Measurements from ENCODE around the gene SIGLEC12.
"Not testable (repeated sequence)": the region's sequence is repeated elsewhere in the genome, so short reads cannot be mapped to it uniquely, and the experiment has no call there.

SIGLEC12 gene

DNA sequence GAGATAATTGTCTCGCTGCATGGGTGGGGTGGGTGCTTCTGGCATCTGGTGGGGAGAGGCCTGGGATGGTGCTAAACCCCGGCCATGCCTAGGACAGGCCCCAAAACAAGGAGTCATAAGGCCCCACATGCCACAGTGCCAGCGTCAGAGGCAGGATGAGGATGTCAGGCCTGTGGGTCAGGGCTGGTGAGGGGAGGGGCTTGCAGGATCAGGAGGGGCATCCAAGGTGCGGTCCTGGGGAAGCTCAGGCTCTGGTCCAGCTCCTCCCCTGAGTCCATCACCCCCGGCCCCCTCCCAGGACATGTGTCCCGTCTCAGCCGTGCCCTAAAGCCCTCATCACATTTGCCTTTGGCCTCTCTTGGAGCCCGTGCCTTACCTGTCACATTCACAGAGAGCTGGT, 669 bp downstream of the SIGLEC12 start:
- DNase-seq (ENCODE audit: low read depth); H3K27me3 ChIP-seq (replicated peaks; ENCODE audit: control insufficient read depth, insufficient read depth, low read length); H3K9me3 ChIP-seq (ENCODE audit: control insufficient read depth, low read length); H3K4me3 ChIP-seq (ENCODE audit: low read length); H3K36me3 ChIP-seq (ENCODE audit: control insufficient read depth, insufficient read depth, low read length, severe bottlenecking); H3K9ac ChIP-seq (ENCODE audit: low read length); H3K4me1 ChIP-seq (ENCODE audit: control insufficient read depth, insufficient read depth, low read length): not testable (repeated sequence)

DNA sequence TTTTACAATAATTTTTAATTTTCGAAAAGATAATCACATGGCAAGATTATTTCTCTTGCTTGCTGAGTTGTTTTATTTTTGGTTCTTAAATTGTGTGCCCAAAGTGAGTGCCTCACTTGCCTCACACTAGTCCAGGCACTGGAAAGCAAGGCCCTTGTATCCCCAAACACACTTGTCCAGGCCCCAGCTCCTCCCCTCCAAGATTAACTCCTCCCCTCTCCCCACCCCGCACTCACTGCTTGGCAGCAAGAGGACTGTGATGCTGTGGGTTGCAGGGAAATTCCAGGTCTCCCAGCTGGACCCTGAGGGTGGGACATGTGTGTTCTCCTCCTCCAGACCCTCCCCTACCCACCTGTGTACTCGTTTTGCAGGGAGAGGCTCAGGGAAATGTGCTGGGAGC, 3.9 kb downstream of the SIGLEC12 start:
- no peak overlapping the region for H3K4me3 ChIP-seq (ENCODE audit: low read length)

DNA sequence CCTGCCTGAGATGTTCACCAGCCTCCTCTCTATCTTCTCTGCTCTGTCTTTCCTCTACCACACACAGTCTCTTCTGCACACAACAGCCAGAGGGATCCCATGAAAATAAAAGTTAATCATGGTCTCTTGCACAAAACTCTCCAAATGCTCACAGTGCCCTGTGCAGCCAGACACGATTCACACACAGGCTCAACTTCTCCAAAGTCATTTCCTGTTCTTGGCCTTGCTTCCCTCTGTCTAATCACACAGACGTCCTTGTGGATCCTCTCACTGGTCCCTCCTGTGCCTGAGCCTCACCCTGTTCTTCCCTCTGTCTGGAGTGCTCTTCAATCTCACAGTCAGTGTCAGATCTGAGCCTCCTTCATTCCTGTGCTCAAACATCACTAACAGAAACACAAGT, 7.8 kb downstream of the SIGLEC12 start:
- H3K4me3 ChIP-seq (ENCODE audit: low read length): no peak overlapping the region
- H3K36me3 ChIP-seq (ENCODE audit: control insufficient read depth, insufficient read depth, low read length, severe bottlenecking): no peaks in the 10 kb centered on the region
- H3K27me3 ChIP-seq (replicated peaks; ENCODE audit: control insufficient read depth, insufficient read depth, low read length): peaks cover 5% of the 10 kb centered on the region
- no peaks in the 10 kb centered on the region for H3K4me1 ChIP-seq (ENCODE audit: control insufficient read depth, insufficient read depth, low read length)
- no peak overlapping the region for H3K9ac ChIP-seq (ENCODE audit: low read length)
- no peaks in the 10 kb centered on the region for H3K9me3 ChIP-seq (ENCODE audit: control insufficient read depth, low read length)
- no peak for DNase-seq (ENCODE audit: low read depth)

More for the DNA sequence above, 3.9 kb downstream of the SIGLEC12 start:
- no peak for DNase-seq (ENCODE audit: low read depth)
- Histone ChIP-seq H3K27me3 (replicated peaks; ENCODE audit: control insufficient read depth, insufficient read depth, low read length) (peaks cover 10% of the 10 kb centered on the region), H3K9ac (ENCODE audit: low read length) (no peak overlapping the region), H3K36me3 (ENCODE audit: control insufficient read depth, insufficient read depth, low read length, severe bottlenecking) (no peaks in the 10 kb centered on the region), H3K4me1 (ENCODE audit: control insufficient read depth, insufficient read depth, low read length) (no peaks in the 10 kb centered on the region), H3K9me3 (ENCODE audit: control insufficient read depth, low read length) (no peaks in the 10 kb centered on the region)

DNA sequence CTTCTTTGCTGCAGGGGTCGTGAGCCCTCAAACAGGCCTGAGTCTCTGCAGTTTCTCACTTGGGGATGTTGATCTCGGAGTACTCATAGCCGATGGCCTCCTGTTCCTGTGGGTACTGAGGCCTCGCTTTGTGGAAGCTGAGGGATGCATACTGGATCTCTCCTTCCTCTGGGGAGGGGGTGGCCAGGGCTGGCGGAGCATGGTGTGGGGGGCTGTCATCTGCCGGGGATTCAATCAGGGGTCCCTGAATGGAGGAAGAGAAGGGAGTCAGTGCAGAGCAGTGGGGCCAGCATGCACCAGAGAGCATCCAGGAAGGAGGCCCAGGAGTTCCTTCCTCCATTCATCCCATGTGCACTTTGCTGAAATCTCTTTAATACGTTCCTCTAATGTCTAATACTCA, 10.0 kb downstream of the SIGLEC12 start:
- Histone ChIP-seq H3K9ac (ENCODE audit: low read length) (no peak overlapping the region), H3K36me3 (ENCODE audit: control insufficient read depth, insufficient read depth, low read length, severe bottlenecking) (no peaks in the 10 kb centered on the region), H3K4me1 (ENCODE audit: control insufficient read depth, insufficient read depth, low read length) (no peaks in the 10 kb centered on the region), H3K9me3 (ENCODE audit: control insufficient read depth, low read length) (no peaks in the 10 kb centered on the region), H3K4me3 (ENCODE audit: low read length) (no peak overlapping the region), H3K27me3 (replicated peaks; ENCODE audit: control insufficient read depth, insufficient read depth, low read length) (no peaks in the 10 kb centered on the region)
- DNase-seq (ENCODE audit: low read depth): no peak

DNA sequence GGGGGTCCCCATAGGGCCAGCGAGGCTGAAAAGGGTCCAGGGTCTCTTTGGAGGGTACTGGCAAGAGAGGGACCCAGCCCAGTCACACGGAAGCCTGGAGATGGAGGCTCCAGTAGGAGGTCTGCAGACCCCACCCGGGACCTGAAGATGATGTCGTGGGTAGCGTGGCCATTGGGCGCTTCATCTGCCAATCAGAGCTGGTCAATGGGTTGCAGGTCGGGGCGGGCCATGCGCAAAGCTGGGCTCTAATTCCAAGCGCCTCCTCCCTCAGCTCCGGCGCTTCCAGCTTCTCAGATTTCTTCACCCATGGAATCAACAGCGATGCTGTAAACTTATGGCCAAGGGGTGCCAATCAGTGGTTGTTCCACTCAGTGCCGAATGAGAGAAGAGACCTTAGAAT, 10.9 kb downstream of the SIGLEC12 start:
- Histone ChIP-seq H3K9me3 (ENCODE audit: control insufficient read depth, low read length) (no peaks in the 10 kb centered on the region), H3K27me3 (replicated peaks; ENCODE audit: control insufficient read depth, insufficient read depth, low read length) (no peaks in the 10 kb centered on the region), H3K4me3 (ENCODE audit: low read length) (no peak overlapping the region), H3K36me3 (ENCODE audit: control insufficient read depth, insufficient read depth, low read length, severe bottlenecking) (no peaks in the 10 kb centered on the region), H3K4me1 (ENCODE audit: control insufficient read depth, insufficient read depth, low read length) (no peaks in the 10 kb centered on the region), H3K9ac (ENCODE audit: low read length) (no peak overlapping the region)
- no peak for DNase-seq (ENCODE audit: low read depth)

DNA sequence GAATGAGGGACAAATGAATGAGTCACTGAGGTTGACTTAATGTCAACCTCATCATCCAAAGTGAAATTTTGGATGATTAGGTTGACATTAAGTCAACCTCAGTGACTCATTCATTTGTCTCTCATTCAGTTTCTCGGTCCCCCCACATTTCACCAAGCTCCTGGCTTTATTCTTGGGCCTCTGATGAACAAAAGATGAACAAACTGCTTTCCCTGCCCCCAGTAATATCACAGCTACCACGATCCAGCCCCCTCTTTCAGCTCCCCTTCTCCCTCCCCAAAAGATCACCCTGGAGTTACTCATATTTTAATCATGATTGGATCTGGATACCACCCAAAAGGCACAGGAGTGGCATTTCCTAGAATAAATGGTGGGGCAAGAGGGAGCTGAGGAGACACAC, 12.5 kb downstream of the SIGLEC12 start:
- no peak for DNase-seq (ENCODE audit: low read depth)
- no peaks in the 10 kb centered on the region for H3K27me3 ChIP-seq (replicated peaks; ENCODE audit: control insufficient read depth, insufficient read depth, low read length)
- H3K9me3 ChIP-seq (ENCODE audit: control insufficient read depth, low read length): no peaks in the 10 kb centered on the region
- H3K4me1 ChIP-seq (ENCODE audit: control insufficient read depth, insufficient read depth, low read length): no peaks in the 10 kb centered on the region
- H3K36me3 ChIP-seq (ENCODE audit: control insufficient read depth, insufficient read depth, low read length, severe bottlenecking): no peaks in the 10 kb centered on the region
- H3K4me3 ChIP-seq (ENCODE audit: low read length): no peak overlapping the region
- H3K9ac ChIP-seq (ENCODE audit: low read length): no peak overlapping the region

DNA sequence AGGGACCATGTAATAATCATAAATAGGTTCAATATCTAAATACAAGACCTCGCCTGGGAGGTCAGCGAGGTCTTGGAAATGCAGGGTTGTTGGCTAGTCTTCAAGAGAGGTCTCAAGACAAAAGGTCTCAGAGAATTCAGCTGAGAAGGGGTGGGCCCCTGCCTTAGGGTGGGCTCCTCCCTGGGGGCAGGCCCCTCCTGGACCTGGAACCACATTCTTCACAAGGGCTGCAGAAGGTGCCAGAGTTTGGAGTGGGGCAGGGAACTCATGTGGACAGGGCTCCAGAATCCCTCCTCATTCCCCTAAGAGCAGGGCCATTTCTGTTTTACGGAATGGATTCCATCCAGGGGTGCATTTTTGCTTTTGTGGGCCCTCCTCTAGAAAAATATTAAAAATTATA, 13.1 kb downstream of the SIGLEC12 start:
- H3K4me3 ChIP-seq (ENCODE audit: low read length): no peak overlapping the region
- DNase-seq (ENCODE audit: low read depth): no peak
- no peaks in the 10 kb centered on the region for H3K4me1 ChIP-seq (ENCODE audit: control insufficient read depth, insufficient read depth, low read length)
- no peaks in the 10 kb centered on the region for H3K36me3 ChIP-seq (ENCODE audit: control insufficient read depth, insufficient read depth, low read length, severe bottlenecking)
- H3K9me3 ChIP-seq (ENCODE audit: control insufficient read depth, low read length): no peaks in the 10 kb centered on the region
- no peak overlapping the region for H3K9ac ChIP-seq (ENCODE audit: low read length)
- H3K27me3 ChIP-seq (replicated peaks; ENCODE audit: control insufficient read depth, insufficient read depth, low read length): no peaks in the 10 kb centered on the region

DNA sequence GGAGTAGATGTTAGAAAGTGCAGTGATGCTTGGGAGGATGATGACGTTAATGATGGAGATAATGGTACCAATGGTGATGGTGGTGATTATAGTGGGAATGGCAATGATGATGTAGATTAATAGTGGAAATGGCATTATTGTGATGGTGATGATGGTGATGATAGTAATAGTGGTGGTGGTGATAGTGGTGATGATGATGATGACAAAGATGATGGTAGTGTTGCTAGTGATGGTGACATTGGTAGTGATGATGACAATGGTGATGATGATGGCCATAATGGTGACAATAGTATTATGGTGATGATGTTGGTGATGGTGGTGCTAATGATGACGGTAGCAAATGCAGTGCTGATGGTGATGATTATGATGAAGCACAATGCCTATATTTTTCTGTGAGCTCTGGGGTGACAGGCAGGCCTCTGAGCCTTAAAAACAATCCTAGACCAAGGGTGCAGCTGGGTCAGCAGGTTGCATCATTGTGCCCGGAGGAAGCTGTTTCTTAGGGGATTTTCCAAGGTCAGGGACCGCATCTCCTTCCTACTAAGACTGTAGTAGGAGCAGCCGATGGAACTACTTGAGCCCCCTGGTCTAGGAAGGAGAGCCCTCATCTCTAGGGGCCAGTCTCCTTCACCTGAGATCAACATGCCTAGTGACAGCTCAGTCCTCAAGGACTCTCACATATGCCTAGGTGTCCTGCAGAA, 15.5 kb downstream of the SIGLEC12 start:
- H3K9ac ChIP-seq (ENCODE audit: low read length): no peak overlapping the region
- no peak overlapping the region for H3K4me3 ChIP-seq (ENCODE audit: low read length)
- H3K9me3 ChIP-seq (ENCODE audit: control insufficient read depth, low read length): no peaks in the 10 kb centered on the region
- H3K4me1 ChIP-seq (ENCODE audit: control insufficient read depth, insufficient read depth, low read length): no peaks in the 10 kb centered on the region
- no peaks in the 10 kb centered on the region for H3K36me3 ChIP-seq (ENCODE audit: control insufficient read depth, insufficient read depth, low read length, severe bottlenecking)
- DNase-seq (ENCODE audit: low read depth): no peak
- H3K27me3 ChIP-seq (replicated peaks; ENCODE audit: control insufficient read depth, insufficient read depth, low read length): no peaks in the 10 kb centered on the region

DNA sequence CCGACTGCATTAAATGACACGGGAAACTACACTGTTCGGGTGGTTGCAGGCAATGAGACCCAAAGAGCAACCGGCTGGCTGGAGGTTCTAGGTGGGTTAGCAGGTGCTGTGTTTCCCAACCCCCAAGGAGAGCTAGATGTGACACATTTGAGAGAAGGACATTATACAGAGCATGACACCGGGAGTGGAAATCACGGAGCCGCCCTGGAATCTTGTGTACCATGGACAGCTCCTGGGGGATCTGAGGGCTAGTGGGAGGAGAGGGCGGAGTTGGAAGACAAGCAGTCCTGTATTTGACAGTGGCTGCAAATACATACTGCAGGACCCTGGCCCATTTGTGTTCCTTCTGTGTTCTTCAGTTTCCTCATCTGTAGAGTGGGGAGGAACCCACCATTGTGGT, 21.0 kb downstream of the SIGLEC12 start:
- no peak overlapping the region for H3K4me3 ChIP-seq (ENCODE audit: low read length)
- no peaks in the 10 kb centered on the region for H3K4me1 ChIP-seq (ENCODE audit: control insufficient read depth, insufficient read depth, low read length)
- DNase-seq (ENCODE audit: low read depth): peak; percentile 4
- peaks cover 7% of the 10 kb centered on the region for H3K27me3 ChIP-seq (replicated peaks; ENCODE audit: control insufficient read depth, insufficient read depth, low read length)
- no peak overlapping the region for H3K9ac ChIP-seq (ENCODE audit: low read length)
- H3K36me3 ChIP-seq (ENCODE audit: control insufficient read depth, insufficient read depth, low read length, severe bottlenecking): no peaks in the 10 kb centered on the region
- H3K9me3 ChIP-seq (ENCODE audit: control insufficient read depth, low read length): no peaks in the 10 kb centered on the region

DNA sequence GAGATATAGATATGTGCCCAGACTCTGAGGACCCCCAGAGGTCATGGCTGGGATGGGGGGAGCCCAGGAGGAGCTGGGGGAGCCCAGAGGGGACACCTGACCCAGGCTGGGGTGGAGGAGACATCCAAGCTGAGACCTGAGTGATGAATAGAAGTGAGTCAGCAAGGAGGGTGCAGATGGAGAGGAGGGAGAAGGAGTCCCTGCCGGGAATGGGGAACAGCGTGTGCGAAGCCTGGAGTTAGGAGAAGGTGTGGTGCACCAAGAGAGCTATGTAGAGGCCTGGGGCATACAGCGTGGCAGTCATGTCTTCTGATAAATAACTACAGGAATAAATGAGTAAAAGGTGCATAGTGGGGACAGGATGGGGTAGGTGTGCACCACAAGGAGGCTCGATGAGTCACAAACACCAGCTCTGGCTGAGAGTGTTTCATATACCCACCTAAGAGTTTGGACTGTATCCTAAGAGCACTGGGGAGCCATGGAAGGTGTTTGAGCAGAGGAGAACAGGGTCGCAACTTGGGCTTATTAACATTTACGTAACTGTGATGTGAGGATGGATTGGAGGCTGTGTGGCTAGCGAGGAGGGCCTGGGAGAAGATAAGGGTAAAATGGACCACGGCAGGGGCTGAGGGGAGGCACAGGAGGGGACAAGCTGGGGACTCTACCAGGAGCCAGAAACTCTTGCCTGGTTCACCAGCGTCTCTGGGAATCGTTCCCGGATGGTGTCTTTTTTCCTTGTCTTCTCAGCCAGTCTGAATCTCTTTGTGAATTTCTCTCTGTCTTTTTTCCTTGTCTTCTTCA, 21.9 kb downstream of the SIGLEC12 start:
- Histone ChIP-seq H3K36me3 (ENCODE audit: control insufficient read depth, insufficient read depth, low read length, severe bottlenecking) (no peaks in the 10 kb centered on the region), H3K4me3 (ENCODE audit: low read length) (no peak overlapping the region), H3K27me3 (replicated peaks; ENCODE audit: control insufficient read depth, insufficient read depth, low read length) (peaks cover 8% of the 10 kb centered on the region), H3K9me3 (ENCODE audit: control insufficient read depth, low read length) (no peaks in the 10 kb centered on the region), H3K9ac (ENCODE audit: low read length) (no peak overlapping the region), H3K4me1 (ENCODE audit: control insufficient read depth, insufficient read depth, low read length) (no peaks in the 10 kb centered on the region)
- no peak for DNase-seq (ENCODE audit: low read depth)

DNA sequence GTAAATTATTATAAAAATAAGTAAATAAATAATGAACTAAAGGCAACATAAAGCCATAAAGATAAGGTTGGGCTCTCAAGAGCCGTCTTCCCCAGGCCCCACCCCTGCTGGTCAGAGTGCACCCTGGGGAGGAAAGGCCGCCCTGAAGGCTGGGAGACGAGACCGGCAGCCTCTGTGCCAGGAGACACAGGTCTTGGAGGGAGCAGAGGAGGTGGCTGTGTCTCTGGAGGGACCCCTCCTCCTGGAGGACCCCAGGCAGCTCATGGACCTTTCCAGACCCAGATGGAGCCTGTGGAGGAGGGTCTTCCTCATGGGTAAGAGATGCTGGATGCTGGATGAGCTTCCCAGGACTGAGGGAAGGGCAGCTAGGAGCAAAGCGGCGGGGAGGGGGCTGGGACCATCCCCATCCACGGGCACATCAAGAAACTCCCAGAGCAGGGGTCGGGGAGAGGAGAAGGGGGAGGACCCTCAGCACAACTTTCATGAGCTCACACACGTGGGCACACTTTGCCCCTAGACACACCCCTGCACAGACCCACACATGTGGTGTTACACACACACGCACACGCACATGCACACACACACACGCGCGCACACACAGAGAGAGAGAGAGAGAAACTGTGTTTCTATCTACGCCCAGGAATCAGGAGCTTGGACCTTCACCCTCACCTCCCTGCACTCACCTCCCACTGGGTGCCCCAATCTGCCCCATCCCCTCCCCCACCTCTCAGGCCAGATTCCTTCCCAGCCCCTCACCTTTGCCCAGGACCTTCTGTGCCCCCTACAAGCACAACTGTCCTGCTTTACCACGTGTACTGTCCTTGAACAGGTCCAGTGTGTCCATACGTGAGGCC, 23.0 kb downstream of the SIGLEC12 start, which contains the start of gene CEACAM18:
Gene CEACAM18, plus strand, starts transcription at position 159 of the 854 bp plus-strand sequence.
- no peaks in the 10 kb centered on the region for H3K36me3 ChIP-seq (ENCODE audit: control insufficient read depth, insufficient read depth, low read length, severe bottlenecking)
- no peak for DNase-seq (ENCODE audit: low read depth)
- peaks cover 14% of the 10 kb centered on the region for H3K27me3 ChIP-seq (replicated peaks; ENCODE audit: control insufficient read depth, insufficient read depth, low read length)
- H3K9ac ChIP-seq (ENCODE audit: low read length): no peak within 1 kb of the TSS
- no peaks in the 10 kb centered on the region for H3K9me3 ChIP-seq (ENCODE audit: control insufficient read depth, low read length)
- H3K4me1 ChIP-seq (ENCODE audit: control insufficient read depth, insufficient read depth, low read length): no peaks in the 10 kb centered on the region
- no peak within 1 kb of the TSS for H3K4me3 ChIP-seq (ENCODE audit: low read length)

All from adipocyte (in vitro differentiated cells).